NCI-H146 treated with DMSO at 0.1 percent for 48 hours (cell line): Measurements from ENCODE around the gene CHAF1A.

Experiments used
- DNase-seq: peaks from one replicate; lab custom pipeline; 2025; ENCODE audit not compliant: unreplicated experiment; lab: John Stamatoyannopoulos, UW

CHAF1A gene

DNA sequence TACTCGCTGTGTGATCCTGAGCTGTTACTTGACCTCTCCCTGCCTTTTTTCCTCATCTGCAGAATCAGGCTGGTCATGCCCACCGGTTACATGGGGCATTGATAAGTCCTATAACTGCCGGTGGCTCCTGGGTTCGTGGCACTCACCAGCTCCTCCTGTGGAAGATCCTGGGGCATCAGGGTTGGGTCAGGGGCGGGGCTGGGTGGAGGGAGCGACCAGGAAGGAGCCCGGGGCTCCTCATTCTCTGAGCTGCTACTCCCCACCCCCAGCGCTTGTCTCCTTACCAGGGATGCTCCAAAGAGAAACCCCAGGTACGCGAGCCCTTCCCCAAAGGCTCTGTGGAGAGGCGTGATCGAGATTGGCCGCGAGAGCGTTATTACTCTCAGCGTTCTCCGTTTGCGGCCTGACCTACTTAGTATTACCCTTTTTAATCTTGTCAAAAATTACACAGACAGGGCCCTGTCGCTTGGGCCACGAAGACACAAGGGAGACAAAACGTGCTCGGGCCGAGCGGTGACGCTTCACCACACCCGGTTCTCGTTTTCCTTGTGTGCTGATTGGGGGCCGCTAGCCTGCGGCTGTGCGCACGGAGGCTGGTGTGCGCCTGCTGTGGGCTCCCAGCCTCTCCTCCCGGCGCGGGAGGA is 80.4 kb downstream of the CHAF1A start:
- DNase-seq, result no peak

DNA sequence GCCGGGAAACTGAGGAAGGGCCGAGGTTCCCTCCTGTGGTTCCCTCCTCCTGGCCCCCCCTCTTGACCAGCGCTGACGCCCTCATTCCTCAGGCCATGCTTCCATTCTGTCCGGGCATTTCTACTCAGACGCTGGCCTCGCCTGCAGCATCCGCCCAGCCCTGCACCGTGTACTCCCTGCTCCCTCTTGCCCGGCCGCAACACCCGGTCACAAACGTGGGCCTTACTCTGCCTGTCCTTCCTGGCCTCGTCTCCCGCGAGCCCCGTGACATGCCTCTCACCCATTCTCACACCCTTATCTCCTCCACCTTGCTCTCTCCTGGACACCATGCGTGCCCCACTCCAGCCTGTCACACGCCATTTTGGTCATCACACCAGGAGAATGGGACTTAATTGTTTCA is 80.9 kb downstream of the CHAF1A start:
- DNase-seq, result no peak

DNA sequence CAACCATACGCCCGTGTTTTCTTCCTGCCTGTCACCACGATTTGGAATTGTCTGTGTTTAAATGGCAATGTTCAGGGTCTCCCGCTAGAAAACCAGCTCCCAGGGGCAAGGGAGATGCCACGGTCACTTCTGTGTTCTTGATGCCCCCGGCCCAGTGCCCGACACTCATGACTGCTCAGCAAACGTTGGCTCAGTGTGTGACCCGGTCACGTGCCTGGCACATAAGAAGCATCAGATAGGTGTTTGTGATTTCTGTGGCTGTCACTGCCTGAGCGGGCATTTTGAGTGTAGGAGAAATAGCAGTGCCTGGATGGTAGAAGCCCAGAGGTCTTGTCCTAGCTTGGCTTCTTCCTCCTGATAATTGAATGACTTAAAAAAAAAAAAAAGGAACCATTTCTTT is 85.1 kb downstream of the CHAF1A start:
- no peak for DNase-seq

DNA sequence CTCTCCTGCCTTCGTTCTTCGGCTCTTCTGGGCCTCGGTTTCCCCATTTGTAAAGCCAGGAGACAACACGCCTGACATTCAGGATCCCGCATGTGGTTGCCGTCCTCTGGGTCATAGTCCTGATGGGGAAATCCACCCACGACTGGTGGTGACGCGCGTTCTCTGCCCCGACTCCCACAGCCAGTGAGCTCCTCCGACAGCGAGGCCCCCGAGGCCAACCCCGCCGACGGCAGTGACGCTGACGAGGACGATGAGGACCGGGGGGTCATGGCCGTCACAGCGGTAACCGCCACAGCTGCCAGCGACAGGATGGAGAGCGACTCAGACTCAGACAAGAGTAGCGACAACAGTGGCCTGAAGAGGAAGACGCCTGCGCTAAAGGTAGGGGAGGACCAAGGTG is 86.1 kb downstream of the CHAF1A start:
- no peak for DNase-seq

DNA sequence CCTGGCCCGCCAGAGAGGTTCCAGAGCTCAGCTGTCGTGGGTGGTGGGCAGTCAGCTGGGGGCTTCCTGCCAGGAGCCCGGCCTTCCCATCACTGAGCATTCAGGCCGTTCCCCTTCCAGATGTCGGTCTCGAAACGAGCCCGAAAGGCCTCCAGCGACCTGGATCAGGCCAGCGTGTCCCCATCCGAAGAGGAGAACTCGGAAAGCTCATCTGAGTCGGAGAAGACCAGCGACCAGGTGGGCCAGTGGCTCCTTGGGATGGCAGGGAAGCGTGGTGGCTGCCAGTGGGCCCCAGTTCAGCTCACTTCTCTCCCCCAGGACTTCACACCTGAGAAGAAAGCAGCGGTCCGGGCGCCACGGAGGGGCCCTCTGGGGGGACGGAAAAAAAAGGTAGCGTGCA is 89.0 kb downstream of the CHAF1A start:
- DNase-seq, result no peak

DNA sequence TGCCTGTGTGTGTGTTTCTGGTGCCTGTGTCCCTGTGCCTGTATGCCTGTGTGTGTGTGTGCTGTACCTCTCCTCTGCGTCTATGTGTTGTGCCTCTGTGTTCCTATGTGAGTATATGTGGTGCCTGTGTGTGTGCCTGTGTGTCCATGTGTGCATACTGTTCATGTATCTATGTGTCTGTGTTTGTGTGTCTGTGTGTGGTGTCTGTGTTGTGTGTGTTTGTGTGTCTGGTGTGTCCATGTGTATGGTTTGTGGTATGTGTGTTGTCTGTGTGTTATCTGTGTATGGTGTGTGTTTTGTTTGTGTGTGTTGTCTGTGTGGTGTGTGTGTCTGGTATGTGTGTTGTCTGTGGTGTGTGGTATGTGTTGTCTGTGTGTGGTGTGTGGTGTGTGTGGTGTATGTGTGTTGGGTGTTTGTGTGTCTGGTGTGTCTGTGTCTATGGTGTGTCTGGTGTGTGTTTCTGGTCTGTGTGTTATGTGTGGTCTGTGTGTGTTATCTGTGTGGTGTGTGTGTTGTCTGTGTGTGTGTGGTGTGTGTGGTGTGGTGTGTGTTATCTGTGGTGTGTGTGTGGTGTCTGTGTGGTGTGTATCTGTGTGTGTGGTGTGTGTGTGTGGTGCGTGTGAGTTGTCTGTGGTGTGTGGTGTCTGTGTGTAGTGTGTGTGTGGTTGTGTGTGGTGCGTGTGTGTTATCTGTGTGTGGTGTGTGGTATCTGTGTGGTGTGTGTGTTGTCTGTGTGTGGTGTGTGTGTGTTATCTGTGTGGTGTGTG is 90.1 kb downstream of the CHAF1A start:
- DNase-seq, result no peak
